ENCODE results near the gene RPN2.

The RPN2 gene

DNA sequence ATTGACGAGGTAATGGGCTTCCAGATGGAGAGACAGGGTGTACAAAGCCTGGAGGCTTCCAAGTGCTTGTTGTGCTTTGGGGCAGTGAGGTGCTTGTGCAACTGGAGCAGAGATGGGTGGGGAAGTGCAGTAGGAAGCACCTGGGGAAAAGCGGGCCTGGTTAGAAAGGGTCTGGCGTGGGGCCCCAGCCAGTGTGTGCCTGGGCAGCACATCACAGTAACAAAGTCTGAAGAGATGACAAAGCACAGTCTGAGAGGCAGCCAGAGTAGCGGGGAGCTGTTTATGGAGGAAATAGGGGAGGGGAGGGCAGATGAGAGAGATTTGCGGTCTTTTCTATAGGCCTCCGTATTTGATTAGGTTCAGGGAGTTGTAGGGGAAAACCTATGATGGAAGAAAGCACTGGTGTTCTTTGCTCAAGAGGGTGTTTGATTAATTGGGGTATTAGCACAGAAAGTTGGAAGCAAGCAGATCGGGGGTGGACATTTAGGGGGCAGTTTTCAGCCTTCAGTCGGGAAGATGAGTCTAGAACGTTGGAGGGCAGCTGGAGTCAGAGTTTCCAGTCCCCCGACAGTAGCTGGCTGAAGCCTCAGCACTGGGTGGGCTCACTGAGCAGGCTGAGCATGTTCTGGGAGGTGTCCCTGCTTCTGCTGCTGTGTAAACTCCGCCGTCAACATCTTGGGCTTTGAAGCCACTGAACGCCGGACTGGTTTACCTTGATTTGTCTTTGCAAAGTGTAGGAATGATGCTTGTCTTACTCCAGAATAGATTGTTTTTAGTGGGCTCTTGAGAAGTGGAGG, 15.7 kb downstream of the RPN2 start:
- 63% methylated on average over 14 of the region's 14 CpGs for WGBS
- Histone ChIP-seq H3K27ac (ENCODE audit: low read length, poor library complexity, severe bottlenecking) (no peak overlapping the region), H3K23ac (ENCODE audit: low read length in 2 of 2) (peak overlapping the region in 1 of 2 experiments; percentile 66), H3K14ac (ENCODE audit: low read length in 2 of 2) (no peak overlapping the region), H2BK15ac (ENCODE audit: low read depth, poor library complexity, severe bottlenecking) (no peak overlapping the region), H2BK120ac (ENCODE audit: low read depth, low read length) (no peak overlapping the region), H3K4me2 (ENCODE audit: low read length, poor library complexity, severe bottlenecking) (no peak overlapping the region), H3K79me1 (replicated peaks; ENCODE audit: low read length, poor library complexity, severe bottlenecking) (peaks cover 30% of the 10 kb centered on the region), H3K4me3 (ENCODE audit: insufficient read depth in 1 of 2, low read depth in 1 of 2, low read length in 2 of 2) (no peak overlapping the region), H2BK5ac (ENCODE audit: low read depth, low read length, poor library complexity, severe bottlenecking) (no peak overlapping the region), H3K4ac (ENCODE audit: low read depth in 1 of 2, low read length in 2 of 2) (no peak overlapping the region), H2AFZ (ENCODE audit: low read depth, low read length) (no peak overlapping the region), H3K9ac (ENCODE audit: low read length) (no peak overlapping the region), H2AK5ac (ENCODE audit: low read length, severe bottlenecking) (no peak overlapping the region), H3K18ac (ENCODE audit: low read depth in 1 of 2, low read length in 2 of 2) (no peak overlapping the region), H3K4me1 (ENCODE audit: control insufficient read depth, insufficient read depth, low read depth, low read length) (peaks cover 3% of the 10 kb centered on the region), H3K27me3 (ENCODE audit: control insufficient read depth in 1 of 2, insufficient read depth in 1 of 2, low read length in 2 of 2) (no peaks in the 10 kb centered on the region), H2BK12ac (ENCODE audit: low read length in 2 of 2) (no peak overlapping the region), H4K8ac (ENCODE audit: low read length) (no peak overlapping the region), H4K91ac (ENCODE audit: low read length) (no peak overlapping the region), H3K9me3 (ENCODE audit: control insufficient read depth, low read length) (no peaks in the 10 kb centered on the region), H3K36me3 (ENCODE audit: control insufficient read depth in 1 of 2, insufficient read depth in 2 of 2, low read depth in 1 of 2, low read length in 2 of 2) (peaks cover 33 to 50% of the 10 kb centered on the region in 2 experiments)
- DNase-seq, result no peak

DNA sequence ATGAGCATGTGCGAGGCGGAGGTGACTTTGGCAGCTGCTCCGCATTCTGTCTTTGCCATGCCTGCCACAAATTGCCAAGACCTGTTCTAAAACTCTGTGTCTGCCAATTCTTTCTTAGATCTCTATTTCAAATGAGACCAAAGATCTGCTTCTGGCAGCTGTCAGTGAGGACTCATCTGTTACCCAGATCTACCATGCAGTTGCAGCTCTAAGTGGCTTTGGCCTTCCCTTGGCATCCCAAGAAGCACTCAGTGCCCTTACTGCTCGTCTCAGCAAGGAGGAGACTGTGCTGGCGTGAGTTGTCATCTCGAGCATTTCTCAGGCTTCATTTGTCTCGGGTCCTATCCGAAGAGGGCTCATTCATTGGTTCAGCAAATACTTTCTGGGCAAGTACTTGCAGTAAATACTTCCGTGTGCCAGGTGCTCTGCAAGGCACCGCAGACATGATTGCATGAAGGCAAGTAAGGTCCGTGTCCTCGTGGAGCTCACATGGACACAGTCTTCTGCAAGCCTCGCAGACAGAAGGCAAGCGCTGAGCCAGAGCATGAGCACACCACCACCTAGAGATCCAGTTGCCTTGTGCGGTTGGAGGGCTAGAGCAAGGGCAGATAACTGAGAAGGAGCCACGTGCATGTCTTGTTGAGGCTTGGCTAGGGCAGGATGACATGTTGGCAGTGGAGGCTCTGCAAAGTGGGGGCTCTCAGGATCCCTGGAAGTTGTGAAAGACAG, 20.0 kb downstream of the RPN2 start:
- WGBS, result 91% methylated on average over 16 of the region's 16 CpGs

GRCh38 chr20:37200376-37200775, 21.2 kb downstream of the RPN2 start:
- no peak overlapping the region for H3K4me2 ChIP-seq (ENCODE audit: low read length, poor library complexity, severe bottlenecking)
- no peak overlapping the region for H3K18ac ChIP-seq (ENCODE audit: low read depth in 1 of 2, low read length in 2 of 2)
- no peak overlapping the region for H2AK5ac ChIP-seq (ENCODE audit: low read length, severe bottlenecking)
- peaks cover 38% of the 10 kb centered on the region for H3K79me1 ChIP-seq (replicated peaks; ENCODE audit: low read length, poor library complexity, severe bottlenecking)
- WGBS, result 94% methylated on average over 4 of the region's 4 CpGs
- no peak overlapping the region for H2AFZ ChIP-seq (ENCODE audit: low read depth, low read length)
- no peak overlapping the region for H3K9ac ChIP-seq (ENCODE audit: low read length)
- no peak overlapping the region for H3K23ac ChIP-seq (ENCODE audit: low read length in 2 of 2)
- H2BK120ac ChIP-seq (ENCODE audit: low read depth, low read length), result no peak overlapping the region
- no peak overlapping the region for H3K14ac ChIP-seq (ENCODE audit: low read length in 2 of 2)
- no peaks in the 10 kb centered on the region for H3K4me1 ChIP-seq (ENCODE audit: control insufficient read depth, insufficient read depth, low read depth, low read length)
- H3K4ac ChIP-seq (ENCODE audit: low read depth in 1 of 2, low read length in 2 of 2), result peak overlapping the region in 1 of 2 experiments; percentile 17
- peaks cover 27 to 68% of the 10 kb centered on the region in 2 experiments for H3K36me3 ChIP-seq (ENCODE audit: control insufficient read depth in 1 of 2, insufficient read depth in 2 of 2, low read depth in 1 of 2, low read length in 2 of 2)
- H3K27me3 ChIP-seq (ENCODE audit: control insufficient read depth in 1 of 2, insufficient read depth in 1 of 2, low read length in 2 of 2), result no peaks in the 10 kb centered on the region
- DNase-seq, result no peak
- H3K4me3 ChIP-seq (ENCODE audit: insufficient read depth in 1 of 2, low read depth in 1 of 2, low read length in 2 of 2), result no peak overlapping the region
- no peak overlapping the region for H4K91ac ChIP-seq (ENCODE audit: low read length)
- no peaks in the 10 kb centered on the region for H3K9me3 ChIP-seq (ENCODE audit: control insufficient read depth, low read length)
- no peak overlapping the region for H4K8ac ChIP-seq (ENCODE audit: low read length)
- no peak overlapping the region for H2BK12ac ChIP-seq (ENCODE audit: low read length in 2 of 2)
- no peak overlapping the region for H2BK15ac ChIP-seq (ENCODE audit: low read depth, poor library complexity, severe bottlenecking)
- H3K27ac ChIP-seq (ENCODE audit: low read length, poor library complexity, severe bottlenecking), result no peak overlapping the region
- H2BK5ac ChIP-seq (ENCODE audit: low read depth, low read length, poor library complexity, severe bottlenecking), result no peak overlapping the region

More for the DNA sequence above, 20.0 kb downstream of the RPN2 start:
- no peak for DNase-seq
- Histone ChIP-seq H3K36me3 (ENCODE audit: control insufficient read depth in 1 of 2, insufficient read depth in 2 of 2, low read depth in 1 of 2, low read length in 2 of 2) (peaks cover 20 to 56% of the 10 kb centered on the region in 2 experiments), H2BK12ac (ENCODE audit: low read length in 2 of 2) (no peak overlapping the region), H2AK5ac (ENCODE audit: low read length, severe bottlenecking) (no peak overlapping the region), H3K27me3 (ENCODE audit: control insufficient read depth in 1 of 2, insufficient read depth in 1 of 2, low read length in 2 of 2) (no peaks in the 10 kb centered on the region), H3K9ac (ENCODE audit: low read length) (no peak overlapping the region), H3K27ac (ENCODE audit: low read length, poor library complexity, severe bottlenecking) (no peak overlapping the region), H2BK15ac (ENCODE audit: low read depth, poor library complexity, severe bottlenecking) (no peak overlapping the region), H3K4me2 (ENCODE audit: low read length, poor library complexity, severe bottlenecking) (no peak overlapping the region), H3K14ac (ENCODE audit: low read length in 2 of 2) (no peak overlapping the region), H3K18ac (ENCODE audit: low read depth in 1 of 2, low read length in 2 of 2) (no peak overlapping the region), H4K91ac (ENCODE audit: low read length) (no peak overlapping the region), H3K4ac (ENCODE audit: low read depth in 1 of 2, low read length in 2 of 2) (no peak overlapping the region), H3K4me1 (ENCODE audit: control insufficient read depth, insufficient read depth, low read depth, low read length) (peaks cover 2% of the 10 kb centered on the region), H3K9me3 (ENCODE audit: control insufficient read depth, low read length) (no peaks in the 10 kb centered on the region), H2BK5ac (ENCODE audit: low read depth, low read length, poor library complexity, severe bottlenecking) (no peak overlapping the region), H2AFZ (ENCODE audit: low read depth, low read length) (no peak overlapping the region), H3K4me3 (ENCODE audit: insufficient read depth in 1 of 2, low read depth in 1 of 2, low read length in 2 of 2) (peak overlapping the region in 1 of 2 experiments; percentile 19), H3K79me1 (replicated peaks; ENCODE audit: low read length, poor library complexity, severe bottlenecking) (peaks cover 33% of the 10 kb centered on the region), H2BK120ac (ENCODE audit: low read depth, low read length) (no peak overlapping the region), H4K8ac (ENCODE audit: low read length) (no peak overlapping the region), H3K23ac (ENCODE audit: low read length in 2 of 2) (no peak overlapping the region)
